A549 (cell line): ENCODE results near the gene AR. TPM values are rescaled to one million over a fixed set of nuclear protein-coding genes. Genes with fewer than 3 reads are reported as not detected.

Experiments used
- BHLHE40 ChIP-seq: IDR thresholded peaks from 2 replicates; pipeline ENCODE4 v1.6.1; 2012; ENCODE audit warnings: low read depth, low read length, inconsistent platforms
- CEBPB ChIP-seq, 2 experiments: fragments of >200 bp in 1 of 2; sonication (Bioruptor Twin) in 1 of 2; formaldehyde crosslinking in 1 of 2; IDR thresholded peaks; 2 replicates each; pipeline ENCODE4 v1.6.1; 2012 to 2016
- CHD4 ChIP-seq: fragments of 200-600 bp; sonication (generic); IDR thresholded peaks from 2 replicates; pipeline ENCODE4 v1.6.1; 2016; ENCODE audit warnings: antibody characterized with exemption, mild to moderate bottlenecking, borderline replicate concordance
- CTCF ChIP-seq: fragments of >200 bp; sonication (Bioruptor Twin); formaldehyde crosslinking; IDR thresholded peaks from 3 replicates; pipeline ENCODE4 v1.5.1; 2016
- ELK1 ChIP-seq: fragments of 150-350 bp; IDR thresholded peaks from 2 replicates; pipeline ENCODE4 v1.6.1; 2014; ENCODE audit warnings: low read depth, mild to moderate bottlenecking, low read length
- EP300 ChIP-seq, 2 experiments: fragments of >200 bp; sonication (Bioruptor Twin); formaldehyde crosslinking; IDR thresholded peaks; 2 replicates in 1 of 2; 3 replicates in 1 of 2; pipeline ENCODE4 v1.6.1; 2016 to 2017
- ESRRA ChIP-seq: fragments of 150-350 bp; IDR thresholded peaks from 2 replicates; pipeline ENCODE4 v1.6.1; 2014; ENCODE audit warnings: mild to moderate bottlenecking, low read length, borderline replicate concordance
- FOXS1 ChIP-seq: fragments of 250-450 bp; sonication (Bioruptor Pico); IDR thresholded peaks from 2 replicates; pipeline ENCODE4 v1.5.0; 2020; ENCODE audit warnings: mild to moderate bottlenecking, moderate library complexity
- HOXA7 ChIP-seq: fragments of 250-450 bp; sonication (Bioruptor Pico); IDR thresholded peaks from 2 replicates; pipeline ENCODE4 v1.5.0; 2020; ENCODE audit warnings: mild to moderate bottlenecking, moderate library complexity
- HOXB13 ChIP-seq: fragments of 250-450 bp; sonication (Bioruptor Pico); IDR thresholded peaks from 2 replicates; pipeline ENCODE4 v1.5.0; 2020; ENCODE audit warnings: low read depth, mild to moderate bottlenecking, moderate library complexity
- HOXB5 ChIP-seq: fragments of 250-450 bp; sonication (Bioruptor Pico); IDR thresholded peaks from 2 replicates; pipeline ENCODE4 v1.5.0; 2020; ENCODE audit warnings: mild to moderate bottlenecking, moderate library complexity
- JUN ChIP-seq, 2 experiments: fragments of >200 bp; sonication (Bioruptor Twin); formaldehyde crosslinking; IDR thresholded peaks; 2 replicates in 1 of 2; 3 replicates in 1 of 2; pipeline ENCODE4 v1.6.1; 2016 to 2017
- JUNB ChIP-seq: fragments of >200 bp; sonication (Bioruptor Twin); formaldehyde crosslinking; IDR thresholded peaks from 2 replicates; pipeline ENCODE4 v1.6.1; 2016
- KDM1A ChIP-seq: fragments of 200-600 bp; sonication (generic); IDR thresholded peaks from 2 replicates; pipeline ENCODE4 v1.6.1; 2016; ENCODE audit warnings: low read depth, mild to moderate bottlenecking
- MAFK ChIP-seq: fragments of 450-650 bp; IDR thresholded peaks from 2 replicates; pipeline ENCODE4 v1.6.1; 2014; ENCODE audit not compliant: partially characterized antibody
- MYC ChIP-seq: IDR thresholded peaks from 2 replicates; pipeline ENCODE4 v1.6.1; 2012; ENCODE audit warnings: mild to moderate bottlenecking, inconsistent platforms, low read length, improper control_type of control experiment, borderline replicate concordance
- NR3C1 ChIP-seq: fragments of >200 bp; sonication (Bioruptor Twin); formaldehyde crosslinking; IDR thresholded peaks from 3 replicates; pipeline ENCODE4 v1.6.1; 2017
- PBX3 ChIP-seq: IDR thresholded peaks from 2 replicates; pipeline ENCODE4 v1.6.1; 2012
- PHF8 ChIP-seq: fragments of 200-600 bp; sonication (generic); IDR thresholded peaks from 2 replicates; pipeline ENCODE4 v1.6.1; 2016; ENCODE audit warnings: low read depth, mild to moderate bottlenecking, antibody characterized with exemption, moderate library complexity, borderline replicate concordance
- POLR2A ChIP-seq: IDR thresholded peaks from 2 replicates; pipeline ENCODE4 v1.6.1; 2012; ENCODE audit warnings: mild to moderate bottlenecking, low read length
- RAD21 ChIP-seq, 2 experiments: fragments of >200 bp in 1 of 2; sonication (Bioruptor Twin) in 1 of 2; formaldehyde crosslinking in 1 of 2; IDR thresholded peaks in 1 of 2; conservative IDR thresholded peaks in 1 of 2; 2 replicates in 1 of 2; 3 replicates in 1 of 2; pipeline ENCODE4 v1.6.1; 2012 to 2018; ENCODE audit warnings: inconsistent platforms in 1 of 2
- RARB ChIP-seq: fragments of 250-450 bp; sonication (Bioruptor Pico); IDR thresholded peaks from 2 replicates; pipeline ENCODE4 v1.8.0; 2021; ENCODE audit warnings: mild to moderate bottlenecking, moderate library complexity
- USF2 ChIP-seq: fragments of 450-650 bp; IDR thresholded peaks from 2 replicates; pipeline ENCODE4 v1.6.1; 2014; ENCODE audit warnings: antibody characterized with exemption
- ZFP36 ChIP-seq: fragments of 450-650 bp; IDR thresholded peaks from 2 replicates; pipeline ENCODE4 v1.6.1; 2014; ENCODE audit warnings: borderline replicate concordance; ENCODE audit not compliant: partially characterized antibody
- ZNF302 ChIP-seq: fragments of 250-450 bp; sonication (Bioruptor Pico); IDR thresholded peaks from 2 replicates; pipeline ENCODE4 v1.9.0; 2021; ENCODE audit warnings: inconsistent platforms, mild to moderate bottlenecking, moderate library complexity
- polyA plus RNA-seq, 4 experiments: library from polyadenylated mRNA; depleted of rRNA in 3 of 4; stranded (reverse); fragments of >200 nt; fragmentation: RNase III in 1 of 4; extraction: RNeasy Plus Mini Kit Qiagen cat#74134 plus additional on column Dnase treatment in 1 of 4; gene quantifications; 2 replicates in 3 of 4; 3 replicates in 1 of 4; pipeline ENCODE4 v1.2.3, GENCODE V29; 2011 to 2017
- TF ChIP-seq, protein P1 (sequence below): IDR thresholded peaks from 2 replicates; pipeline ENCODE4 v1.6.1; 2012
- TF ChIP-seq, protein P2 (sequence below): IDR thresholded peaks from 2 replicates; pipeline ENCODE4 v1.6.1; 2012; ENCODE audit warnings: low read depth, borderline replicate concordance
- TF ChIP-seq, protein P3 (sequence below): fragments of >200 bp; sonication (Bioruptor Twin); formaldehyde crosslinking; IDR thresholded peaks from 2 replicates; pipeline ENCODE4 v1.6.1; 2016

Gene AR
- polyA plus RNA-seq, 2 of the 4 experiments (the other 2 are of a cell fraction): 2.2 to 8.7 TPM

DNA sequence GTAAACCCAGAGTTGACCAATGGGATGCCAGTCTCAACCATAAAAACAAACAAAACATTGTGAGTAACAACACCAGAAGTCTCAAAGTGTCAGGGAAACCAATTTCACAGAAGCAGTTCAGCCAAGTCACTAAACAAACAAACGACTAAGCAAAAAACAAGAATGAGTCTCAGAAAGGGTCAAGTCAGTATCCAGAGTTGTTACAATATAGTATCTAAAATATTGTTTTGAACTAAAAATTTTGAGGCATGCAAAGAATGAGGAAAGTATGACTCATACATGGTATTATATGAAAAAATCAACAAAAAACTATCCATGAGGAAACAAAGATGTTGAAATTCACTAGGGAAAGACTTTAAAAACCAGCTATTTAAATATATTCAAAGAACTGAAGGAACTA is 70.6 kb downstream of the AR start (continued):
- no peak for TF ChIP-seq CTCF
- TF ChIP-seq JUNB: peak; percentile 62; the same call in 1 of the 2 replicates
- TF ChIP-seq MYC: no peak
- no peak for TF ChIP-seq ESRRA
- no peak for TF ChIP-seq RARB (CRISPR knock-in tag)
- TF ChIP-seq JUN (IDR thresholded peaks at IDR 0.05): peak in 1 of 2 experiments; percentile 29; a peak in 1 of 5 replicates
- TF ChIP-seq CEBPB (IDR thresholded peaks at IDR 0.05): peak in 1 of 2 experiments; percentile 67; a peak in 1 of 4 replicates
- no peak for TF ChIP-seq ZNF302 (CRISPR knock-in tag)
- TF ChIP-seq BHLHE40: no peak
- peak; percentile 89 for TF ChIP-seq MAFK
- TF ChIP-seq POLR2A: no peak
- no peak for TF ChIP-seq HOXB13 (CRISPR knock-in tag)
- TF ChIP-seq ZFP36: no peak
- TF ChIP-seq HOXA7 (CRISPR knock-in tag): no peak
- TF ChIP-seq, protein P1, sequence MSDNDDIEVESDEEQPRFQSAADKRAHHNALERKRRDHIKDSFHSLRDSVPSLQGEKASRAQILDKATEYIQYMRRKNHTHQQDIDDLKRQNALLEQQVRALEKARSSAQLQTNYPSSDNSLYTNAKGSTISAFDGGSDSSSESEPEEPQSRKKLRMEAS: no peak
- TF ChIP-seq ELK1: no peak
- TF ChIP-seq HOXB5 (CRISPR knock-in tag): no peak
- no peak for TF ChIP-seq KDM1A
- TF ChIP-seq, protein P2, sequence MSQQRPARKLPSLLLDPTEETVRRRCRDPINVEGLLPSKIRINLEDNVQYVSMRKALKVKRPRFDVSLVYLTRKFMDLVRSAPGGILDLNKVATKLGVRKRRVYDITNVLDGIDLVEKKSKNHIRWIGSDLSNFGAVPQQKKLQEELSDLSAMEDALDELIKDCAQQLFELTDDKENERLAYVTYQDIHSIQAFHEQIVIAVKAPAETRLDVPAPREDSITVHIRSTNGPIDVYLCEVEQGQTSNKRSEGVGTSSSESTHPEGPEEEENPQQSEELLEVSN: no peak
- TF ChIP-seq FOXS1 (CRISPR knock-in tag): peak; percentile 29; the same call in 1 of the 2 replicates
- TF ChIP-seq, protein P3, sequence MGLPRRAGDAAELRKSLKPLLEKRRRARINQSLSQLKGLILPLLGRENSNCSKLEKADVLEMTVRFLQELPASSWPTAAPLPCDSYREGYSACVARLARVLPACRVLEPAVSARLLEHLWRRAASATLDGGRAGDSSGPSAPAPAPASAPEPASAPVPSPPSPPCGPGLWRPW: no peak
- TF ChIP-seq CHD4: no peak
- TF ChIP-seq EP300 (IDR thresholded peaks at IDR 0.05): no peak
- no peak for TF ChIP-seq USF2
- no peak for TF ChIP-seq NR3C1
- no peak for TF ChIP-seq PHF8
- TF ChIP-seq RAD21 (conservative IDR thresholded peaks at IDR 0.05 in 1 of 2, IDR thresholded peaks at IDR 0.05 in 1 of 2): no peak
- no peak for TF ChIP-seq PBX3
